Measurements from ENCODE around the gene THAP11.

GRCh38 chr16:67842509-67843342, 606 bp downstream of the THAP11 start:
- peak in 1 of 5 experiments; percentile 22 for TF ChIP-seq CTCF (IDR thresholded peaks at IDR 0.05)
- TF ChIP-seq POLR2A (IDR thresholded peaks at IDR 0.05): no peak
- peak in 1 of 3 donors; percentile 8 for TF ChIP-seq POLR2AphosphoS5 (IDR thresholded peaks at IDR 0.05)
- TF ChIP-seq EP300 (IDR thresholded peaks at IDR 0.05; ENCODE audit: low read depth): no peak

Data from transverse colon (tissue), 4 donors.